ENCODE measurements around the gene FILIP1L. TPM values are rescaled to one million over a fixed set of nuclear protein-coding genes. Genes with fewer than 3 reads are reported as not detected.

Gene FILIP1L
- total RNA-seq = 10 to 100 TPM; 53.6 to 88.3 (median 68.7) TPM
- 42.2 TPM for polyA plus RNA-seq
- long read RNA-seq, donor 1, full-length matches to known transcripts = 56 of 74 reads
- long read RNA-seq, donor 1, partial matches to known transcripts = 5 of 74 reads
- long read RNA-seq, donor 1, other reads (novel, unspliced or antisense) = 13 of 74 reads
- long read RNA-seq, donor 2, full-length matches to known transcripts = 19 of 23 reads
- long read RNA-seq, donor 2, partial matches to known transcripts = 0 of 23 reads
- long read RNA-seq, donor 2, other reads (novel, unspliced or antisense) = 4 of 23 reads
- long read RNA-seq, donor 3, full-length matches to known transcripts = 97 of 152 reads
- long read RNA-seq, donor 3, partial matches to known transcripts = 8 of 152 reads
- long read RNA-seq, donor 3, other reads (novel, unspliced or antisense) = 47 of 152 reads
- long read RNA-seq, donor 4, full-length matches to known transcripts = 22 of 31 reads
- long read RNA-seq, donor 4, partial matches to known transcripts = 0 of 31 reads
- long read RNA-seq, donor 4, other reads (novel, unspliced or antisense) = 9 of 31 reads

- Histone ChIP-seq H3K9me3 (ENCODE audit: control insufficient read depth, low read length) (no peaks in the 10 kb centered on the region), H3K4me1 (ENCODE audit: control insufficient read depth, insufficient read depth, low read length) (peaks cover 2% of the 10 kb centered on the region), H3K27me3 (ENCODE audit: control insufficient read depth, insufficient read depth) (no peaks in the 10 kb centered on the region), H3K27ac (ENCODE audit: low read length) (peak within 1 kb of the TSS; percentile 88), H3K4me3 (ENCODE audit: low read length) (peak within 1 kb of the TSS; percentile 47)
- 70% methylated on average over 7 of the region's 7 CpGs for WGBS
- ATAC-seq = peak; percentile 81 to 85
- intact Hi-C loops (cut with DNase I) = no loop called here
- peak; percentile 25 to 82 (median 78) for DNase-seq
Observed at GRCh38 chr3:100114413-100115030, at the start of gene FILIP1L. Gene FILIP1L (minus strand): TSS chr3:100114501.

GRCh38 chr3:100163787-100164186, 49.5 kb upstream of the FILIP1L start:
- intact Hi-C loops (cut with DNase I) = loop anchor here in 1 of 4 donors (10.0 kb wide), 1 partner anchor 91 kb away; no protein-coding TSS in a partner anchor
- Histone ChIP-seq H3K9me3 (ENCODE audit: control insufficient read depth, low read length) (no peaks in the 10 kb centered on the region), H3K27ac (ENCODE audit: low read length) (no peak overlapping the region), H3K4me3 (ENCODE audit: low read length) (no peak overlapping the region), H3K4me1 (ENCODE audit: control insufficient read depth, insufficient read depth, low read length) (peaks cover 4% of the 10 kb centered on the region), H3K27me3 (ENCODE audit: control insufficient read depth, insufficient read depth) (no peaks in the 10 kb centered on the region)
- 48% methylated on average over 2 of the region's 2 CpGs for WGBS
- no peak for DNase-seq
- ATAC-seq = peak; percentile 36 to 70

DNA sequence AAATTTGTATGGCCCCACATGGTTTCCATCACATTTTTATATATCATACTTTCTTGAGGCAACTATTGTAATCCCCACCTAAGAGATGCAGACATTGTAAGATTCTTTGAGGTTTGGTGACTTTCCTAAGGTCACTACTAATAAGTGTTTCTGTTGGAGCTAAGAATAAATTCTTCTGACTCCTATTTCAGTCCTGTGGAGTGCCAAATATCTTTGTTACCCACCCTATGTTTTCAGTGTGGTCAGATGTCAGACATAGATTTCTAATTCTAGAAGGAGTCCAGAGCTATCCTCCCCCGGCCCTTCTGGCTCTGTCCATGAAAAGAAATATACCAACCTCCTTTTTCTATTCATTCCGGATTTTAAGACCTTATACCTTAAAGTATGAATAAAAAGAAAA, 46.2 kb upstream of the FILIP1L start:
- H3K4me1 ChIP-seq (ENCODE audit: control insufficient read depth, insufficient read depth, low read length) = peaks cover 2% of the 10 kb centered on the region
- no peak overlapping the region for H3K27ac ChIP-seq (ENCODE audit: low read length)
- DNase-seq = no peak
- H3K27me3 ChIP-seq (ENCODE audit: control insufficient read depth, insufficient read depth) = no peaks in the 10 kb centered on the region
- H3K9me3 ChIP-seq (ENCODE audit: control insufficient read depth, low read length) = no peaks in the 10 kb centered on the region
- WGBS = 80% methylated on average over 2 of the region's 2 CpGs
- H3K4me3 ChIP-seq (ENCODE audit: low read length) = no peak overlapping the region
- ATAC-seq = no peak
- intact Hi-C loops (cut with DNase I) = loop anchor here in 1 of 4 donors (10.0 kb wide), 1 partner anchor 94 kb away; no protein-coding TSS in a partner anchor

DNA sequence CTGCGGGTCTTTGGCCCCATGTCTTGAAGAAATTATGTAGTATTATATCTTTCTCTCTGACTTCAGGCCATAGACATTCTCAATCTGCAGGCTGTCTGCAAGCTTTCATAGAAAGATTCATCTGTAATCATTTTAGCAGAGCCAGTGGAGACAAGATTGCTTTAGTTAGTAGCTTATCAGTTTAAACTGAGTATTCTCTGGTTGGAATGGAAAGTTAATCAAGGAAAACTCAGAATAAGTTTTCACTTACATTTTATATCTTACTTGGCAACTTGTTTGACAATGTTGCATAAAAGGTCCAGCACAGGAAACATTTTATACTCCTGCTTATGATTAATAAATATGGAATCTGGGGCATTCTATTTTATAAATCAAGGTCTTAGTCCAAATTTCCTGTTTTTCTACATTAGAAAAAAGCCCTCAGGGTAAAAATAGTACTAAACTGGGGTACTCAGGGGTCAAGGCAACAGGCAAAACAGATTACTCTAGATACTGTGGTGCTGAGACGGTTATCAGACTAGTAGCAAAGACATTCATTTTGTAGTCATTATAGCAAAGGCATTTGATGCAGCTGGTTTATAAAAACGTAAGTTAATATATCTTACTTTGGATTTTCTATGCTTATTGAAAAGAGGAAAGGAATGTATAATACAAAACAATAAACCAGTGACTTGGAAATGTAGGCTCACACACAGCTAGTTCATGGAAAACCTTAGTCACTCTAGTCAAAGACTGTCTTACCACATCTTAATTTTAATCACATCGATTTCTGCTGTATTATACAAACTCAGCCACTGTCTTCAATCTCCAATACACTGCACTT, 45.2 kb upstream of the FILIP1L start:
- ATAC-seq = no peak
- Histone ChIP-seq H3K9me3 (ENCODE audit: control insufficient read depth, low read length) (no peaks in the 10 kb centered on the region), H3K27me3 (ENCODE audit: control insufficient read depth, insufficient read depth) (no peaks in the 10 kb centered on the region), H3K4me3 (ENCODE audit: low read length) (no peak overlapping the region), H3K4me1 (ENCODE audit: control insufficient read depth, insufficient read depth, low read length) (peaks cover 2% of the 10 kb centered on the region), H3K27ac (ENCODE audit: low read length) (no peak overlapping the region)
- WGBS = 33% methylated on average over 4 of the region's 4 CpGs
- intact Hi-C loops (cut with DNase I) = loop anchor here in 1 of 4 donors (10.0 kb wide), 1 partner anchor 95 kb away; no protein-coding TSS in a partner anchor
- no peak for DNase-seq

GRCh38 chr3:100158918-100159330, 44.6 kb upstream of the FILIP1L start:
- Histone ChIP-seq H3K9me3 (ENCODE audit: control insufficient read depth, low read length) (no peaks in the 10 kb centered on the region), H3K27ac (ENCODE audit: low read length) (peak overlapping the region; percentile 30), H3K27me3 (ENCODE audit: control insufficient read depth, insufficient read depth) (no peaks in the 10 kb centered on the region), H3K4me1 (ENCODE audit: control insufficient read depth, insufficient read depth, low read length) (peaks cover 2% of the 10 kb centered on the region), H3K4me3 (ENCODE audit: low read length) (no peak overlapping the region)
- DNase-seq (no peak), ATAC-seq (peak; percentile 53 to 80)
- WGBS = 39% methylated on average over 2 of the region's 2 CpGs
- intact Hi-C loops (cut with DNase I) = no loop called here

- no peak for DNase-seq
- Histone ChIP-seq H3K27ac (ENCODE audit: low read length) (peak overlapping the region; percentile 36), H3K27me3 (ENCODE audit: control insufficient read depth, insufficient read depth) (no peaks in the 10 kb centered on the region), H3K4me1 (ENCODE audit: control insufficient read depth, insufficient read depth, low read length) (peaks cover 2% of the 10 kb centered on the region), H3K9me3 (ENCODE audit: control insufficient read depth, low read length) (no peaks in the 10 kb centered on the region), H3K4me3 (ENCODE audit: low read length) (no peak overlapping the region)
- intact Hi-C loops (cut with DNase I) = no loop called here
- 51% methylated on average over 2 of the region's 2 CpGs for WGBS
- peak in 1 of 2 donors; percentile 31 for ATAC-seq
Observed at GRCh38 chr3:100157685-100158084, 43.4 kb upstream of the FILIP1L start.

GRCh38 chr3:100155590-100155989, 41.3 kb upstream of the FILIP1L start:
- DNase-seq = no peak
- H3K27me3 ChIP-seq (ENCODE audit: control insufficient read depth, insufficient read depth) = no peaks in the 10 kb centered on the region
- H3K4me3 ChIP-seq (ENCODE audit: low read length) = no peak overlapping the region
- ATAC-seq = no peak
- peaks cover 9% of the 10 kb centered on the region for H3K4me1 ChIP-seq (ENCODE audit: control insufficient read depth, insufficient read depth, low read length)
- H3K27ac ChIP-seq (ENCODE audit: low read length) = no peak overlapping the region
- intact Hi-C loops (cut with DNase I) = no loop called here
- H3K9me3 ChIP-seq (ENCODE audit: control insufficient read depth, low read length) = no peaks in the 10 kb centered on the region

DNA sequence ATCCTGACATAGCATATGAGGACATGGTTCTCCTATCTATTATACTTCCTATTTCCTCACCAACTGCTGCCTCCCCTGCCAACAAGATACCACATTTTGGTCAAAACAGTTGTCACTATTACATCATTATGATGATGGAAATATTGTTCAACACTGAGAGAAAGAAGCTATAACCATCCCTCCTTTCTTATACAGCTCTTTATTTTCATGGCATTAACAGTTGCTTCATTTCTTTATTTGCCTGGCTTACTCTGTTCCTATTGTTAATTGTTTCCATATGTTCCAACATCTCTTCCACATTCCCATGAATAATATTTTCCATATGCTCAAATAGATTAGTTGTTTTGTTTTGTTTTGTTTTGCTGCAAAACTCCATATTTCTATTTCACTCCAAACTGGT, 40.8 kb upstream of the FILIP1L start:
- ATAC-seq (no peak), DNase-seq (no peak)
- H3K27me3 ChIP-seq (ENCODE audit: control insufficient read depth, insufficient read depth) = no peaks in the 10 kb centered on the region
- no peak overlapping the region for H3K4me3 ChIP-seq (ENCODE audit: low read length)
- peaks cover 9% of the 10 kb centered on the region for H3K4me1 ChIP-seq (ENCODE audit: control insufficient read depth, insufficient read depth, low read length)
- H3K27ac ChIP-seq (ENCODE audit: low read length) = no peak overlapping the region
- no peaks in the 10 kb centered on the region for H3K9me3 ChIP-seq (ENCODE audit: control insufficient read depth, low read length)
- intact Hi-C loops (cut with DNase I) = no loop called here

DNA sequence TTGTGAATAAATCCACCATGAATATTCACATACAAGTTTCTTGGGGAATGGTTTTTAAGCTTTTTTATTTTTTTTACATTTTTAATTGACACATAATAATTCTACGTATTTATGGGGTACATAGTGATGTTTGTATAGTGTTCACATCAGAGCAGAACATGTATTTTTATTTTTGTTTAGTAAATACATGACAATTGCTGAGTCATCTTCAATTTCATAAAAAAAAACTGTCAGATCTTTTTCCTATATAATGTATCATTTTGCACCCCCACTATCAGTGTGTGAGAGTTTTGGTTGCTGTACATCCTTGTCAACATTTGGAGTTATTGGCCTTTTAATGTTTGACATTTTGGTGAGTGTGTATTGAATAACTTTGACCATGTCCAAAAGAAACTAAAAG, 39.9 kb upstream of the FILIP1L start:
- intact Hi-C loops (cut with DNase I) = no loop called here
- Histone ChIP-seq H3K4me1 (ENCODE audit: control insufficient read depth, insufficient read depth, low read length) (peaks cover 7% of the 10 kb centered on the region), H3K4me3 (ENCODE audit: low read length) (no peak overlapping the region), H3K27me3 (ENCODE audit: control insufficient read depth, insufficient read depth) (no peaks in the 10 kb centered on the region), H3K9me3 (ENCODE audit: control insufficient read depth, low read length) (no peaks in the 10 kb centered on the region), H3K27ac (ENCODE audit: low read length) (no peak overlapping the region)
- DNase-seq = no peak
- ATAC-seq = no peak
- 98% methylated on average over 1 of the region's 1 CpG for WGBS

GRCh38 chr3:100151024-100151707, 36.9 kb upstream of the FILIP1L start:
- peak; percentile 79 to 81 for ATAC-seq
- Histone ChIP-seq H3K4me3 (ENCODE audit: low read length) (no peak overlapping the region), H3K9me3 (ENCODE audit: control insufficient read depth, low read length) (no peaks in the 10 kb centered on the region), H3K27me3 (ENCODE audit: control insufficient read depth, insufficient read depth) (no peaks in the 10 kb centered on the region), H3K27ac (ENCODE audit: low read length) (peak overlapping the region; percentile 86), H3K4me1 (ENCODE audit: control insufficient read depth, insufficient read depth, low read length) (peaks cover 7% of the 10 kb centered on the region)
- intact Hi-C loops (cut with DNase I) = no loop called here
- peak in 2 of 3 donors; percentile 25 to 71 for DNase-seq
- 50% methylated on average over 8 of the region's 8 CpGs for WGBS
